GM23338 (cell line): Measurements from ENCODE around the gene MUC21. TPM values are rescaled to one million over a fixed set of nuclear protein-coding genes. Genes with fewer than 3 reads are reported as not detected.
A peak's percentile ranks its signal among the peaks of the same experiment; 100 is the strongest.

Experiments
- ATAC-seq: fragments of 200-7000 bp; cut with Tn5 transposase; 3 replicates; pipeline ENCODE4 v1.9.1; 2020
- DNase-seq: peaks from one replicate; pipeline ENCODE4 v3.0.0-alpha.2; 2015; ENCODE audit warnings: low spot score
- H2AFZ ChIP-seq: fragments of 200-600 bp; sonication (generic); 2 replicates; pipeline ENCODE4 v1.8.0; 2016; ENCODE audit warnings: antibody characterized with exemption, mild to moderate bottlenecking, moderate library complexity
- H3F3A ChIP-seq: fragments of 200-600 bp; sonication (generic); replicated peaks from 2 replicates; pipeline ENCODE4 v1.8.0; 2017; ENCODE audit warnings: antibody characterized with exemption, mixed run types, low read depth
- H3K27ac ChIP-seq: fragments of 200-600 bp; sonication (generic); 2 replicates; pipeline ENCODE4 v1.6.1; 2016; ENCODE audit warnings: low read depth
- H3K27me3 ChIP-seq: fragments of 200-600 bp; sonication (generic); 2 replicates; pipeline ENCODE4 v1.8.0; 2016; ENCODE audit warnings: mild to moderate bottlenecking, mixed run types, moderate library complexity; ENCODE audit not compliant: insufficient read depth
- H3K36me3 ChIP-seq: fragments of 200-600 bp; sonication (generic); 2 replicates; pipeline ENCODE4 v1.8.0; 2016; ENCODE audit warnings: mild to moderate bottlenecking; ENCODE audit not compliant: insufficient read depth
- H3K4me1 ChIP-seq: fragments of 200-600 bp; sonication (generic); 2 replicates; pipeline ENCODE4 v1.8.0; 2016; ENCODE audit warnings: mild to moderate bottlenecking, moderate library complexity; ENCODE audit not compliant: insufficient read depth
- H3K4me2 ChIP-seq: fragments of 200-600 bp; sonication (generic); 2 replicates; pipeline ENCODE4 v1.7.1; 2017; ENCODE audit warnings: mixed run types
- H3K4me3 ChIP-seq: fragments of 200-600 bp; sonication (generic); 2 replicates; pipeline ENCODE4 v1.6.1; 2016; ENCODE audit warnings: mixed run types
- H3K79me2 ChIP-seq: fragments of 200-600 bp; sonication (generic); replicated peaks from 2 replicates; pipeline ENCODE4 v1.8.0; 2017; ENCODE audit warnings: mild to moderate bottlenecking; ENCODE audit not compliant: insufficient read depth
- H3K9me2 ChIP-seq: fragments of 200-600 bp; sonication (generic); 2 replicates; pipeline ENCODE4 v1.8.0; 2017; ENCODE audit not compliant: insufficient read depth
- H4K20me1 ChIP-seq: fragments of 200-600 bp; sonication (generic); replicated peaks from 2 replicates; pipeline ENCODE4 v1.8.0; 2017; ENCODE audit warnings: mild to moderate bottlenecking; ENCODE audit not compliant: insufficient read depth
- H3K27ac Mint-ChIP-seq: 2 replicates; pipeline ENCODE4 v1.8.0; 2020; ENCODE audit warnings: inconsistent platforms, mild to moderate bottlenecking, moderate library complexity, mixed read lengths
- H3K27me3 Mint-ChIP-seq: 3 replicates; pipeline ENCODE4 v1.8.0; 2022; ENCODE audit warnings: low read depth, mild to moderate bottlenecking, moderate library complexity, mixed read lengths, inconsistent platforms; ENCODE audit not compliant: insufficient read depth, poor library complexity
- H3K36me3 Mint-ChIP-seq: 3 replicates; pipeline ENCODE4 v1.8.0; 2021; ENCODE audit warnings: low read depth, mild to moderate bottlenecking, inconsistent platforms, moderate library complexity, mixed read lengths
- H3K4me1 Mint-ChIP-seq: 3 replicates; pipeline ENCODE4 v1.8.0; 2020; ENCODE audit warnings: mild to moderate bottlenecking, inconsistent platforms, mixed read lengths
- H3K4me3 Mint-ChIP-seq: 3 replicates; pipeline ENCODE4 v1.8.0; 2021; ENCODE audit warnings: moderate library complexity, mild to moderate bottlenecking, inconsistent platforms, mixed read lengths
- H3K9me3 Mint-ChIP-seq: 3 replicates; pipeline ENCODE4 v1.8.0; 2020; ENCODE audit warnings: moderate library complexity, mild to moderate bottlenecking, inconsistent platforms, mixed read lengths
- CREB1 ChIP-seq: fragments of 250-450 bp; sonication (Bioruptor Pico); IDR thresholded peaks from 2 replicates; pipeline ENCODE4 v1.5.0; 2020; ENCODE audit warnings: low read depth, mild to moderate bottlenecking, moderate library complexity
- EZH2 ChIP-seq: fragments of 200-600 bp; sonication (generic); IDR thresholded peaks from one replicate; pipeline ENCODE4 v1.8.0; 2017; ENCODE audit warnings: antibody characterized with exemption, mild to moderate bottlenecking, low read depth; ENCODE audit not compliant: unreplicated experiment
- EZH2phosphoT487 ChIP-seq: fragments of 200-600 bp; sonication (generic); IDR thresholded peaks from one replicate; pipeline ENCODE4 v1.8.1; 2018; ENCODE audit warnings: antibody characterized with exemption; ENCODE audit not compliant: unreplicated experiment
- JUNB ChIP-seq: IDR thresholded peaks from one replicate; pipeline ENCODE4 v1.6.1; 2016; ENCODE audit warnings: antibody characterized with exemption; ENCODE audit not compliant: unreplicated experiment
- NANOG ChIP-seq: IDR thresholded peaks from 2 replicates; pipeline ENCODE4 v1.6.1; 2016; ENCODE audit warnings: antibody characterized with exemption, borderline replicate concordance
- POLR2AphosphoS5 ChIP-seq: IDR thresholded peaks from 2 replicates; pipeline ENCODE4 v1.6.1; 2016; ENCODE audit warnings: antibody characterized with exemption, low read depth
- STAT1 ChIP-seq: IDR thresholded peaks from one replicate; pipeline ENCODE4 v1.6.1; 2016; ENCODE audit warnings: antibody characterized with exemption; ENCODE audit not compliant: unreplicated experiment
- ZNF114 ChIP-seq: fragments of 250-450 bp; sonication (Bioruptor Pico); IDR thresholded peaks from 2 replicates; pipeline ENCODE4 v1.5.0; 2020; ENCODE audit warnings: mild to moderate bottlenecking, moderate library complexity
- ZNF331 ChIP-seq: fragments of 250-450 bp; sonication (Bioruptor Pico); IDR thresholded peaks from 2 replicates; pipeline ENCODE4 v1.5.0; 2020; ENCODE audit warnings: low read depth, mild to moderate bottlenecking, moderate library complexity
- polyA plus RNA-seq: library from polyadenylated mRNA; unstranded; fragments of >200 nt; fragmentation: Nextera tagmentation; extraction: Ambion mirVana; gene quantifications from 2 replicates; pipeline ENCODE4 v1.2.1, GENCODE V29; 2016
- total RNA-seq: library from RNA; depleted of rRNA; stranded (reverse); fragments of >200 nt; shearing (Covaris generic); gene quantifications from 2 replicates; pipeline ENCODE4 v1.2.3, GENCODE V29; 2014
- TF ChIP-seq, protein P1 (sequence below): fragments of 250-450 bp; sonication (Bioruptor Pico); IDR thresholded peaks from 2 replicates; pipeline ENCODE4 v1.5.0; 2020; ENCODE audit warnings: mild to moderate bottlenecking, moderate library complexity
- TF ChIP-seq, protein P2 (sequence below): IDR thresholded peaks from one replicate; pipeline ENCODE4 v1.6.1; 2018; ENCODE audit warnings: antibody characterized with exemption; ENCODE audit not compliant: unreplicated experiment
- TF ChIP-seq, protein P3 (sequence below), 2 experiments: fragments of 200-600 bp in 1 of 2; sonication (generic) in 1 of 2; conservative IDR thresholded peaks; 2 replicates each; pipeline versions ENCODE4 v1.5.1 to v1.6.1; 2016 to 2017; ENCODE audit warnings: antibody characterized with exemption in 2 of 2, low read depth in 2 of 2, mild to moderate bottlenecking in 2 of 2, moderate library complexity in 1 of 2
- TF ChIP-seq, protein P4 (sequence below): IDR thresholded peaks from 2 replicates; pipeline ENCODE4 v1.6.1; 2016; ENCODE audit warnings: antibody characterized with exemption

The MUC21 gene
- total and polyA plus RNA-seq, 2 experiments from 2014 or later, result not detected

DNA sequence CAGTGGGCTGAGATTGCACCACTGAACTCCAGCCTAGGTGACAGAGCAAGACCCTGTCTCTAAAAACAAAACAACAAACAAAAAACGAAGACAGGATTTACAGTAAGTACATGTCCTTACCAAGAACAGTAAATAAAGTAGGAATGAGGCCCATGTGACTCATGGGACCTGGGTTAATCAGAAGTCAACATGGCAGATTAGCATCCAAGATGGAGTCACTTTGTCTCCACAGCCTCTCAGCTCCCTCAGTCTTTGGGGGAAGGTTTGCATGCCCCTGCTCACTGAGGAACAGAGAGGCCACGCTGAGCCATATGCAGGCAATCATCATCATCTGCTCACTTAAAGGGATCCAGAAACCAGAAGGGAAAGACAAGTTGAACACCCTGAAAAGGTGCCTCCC, 19.0 kb downstream of the MUC21 start:
- no peak for TF ChIP-seq ZNF114 (CRISPR knock-in tag)
- TF ChIP-seq NANOG, result no peak
- TF ChIP-seq, protein P1, sequence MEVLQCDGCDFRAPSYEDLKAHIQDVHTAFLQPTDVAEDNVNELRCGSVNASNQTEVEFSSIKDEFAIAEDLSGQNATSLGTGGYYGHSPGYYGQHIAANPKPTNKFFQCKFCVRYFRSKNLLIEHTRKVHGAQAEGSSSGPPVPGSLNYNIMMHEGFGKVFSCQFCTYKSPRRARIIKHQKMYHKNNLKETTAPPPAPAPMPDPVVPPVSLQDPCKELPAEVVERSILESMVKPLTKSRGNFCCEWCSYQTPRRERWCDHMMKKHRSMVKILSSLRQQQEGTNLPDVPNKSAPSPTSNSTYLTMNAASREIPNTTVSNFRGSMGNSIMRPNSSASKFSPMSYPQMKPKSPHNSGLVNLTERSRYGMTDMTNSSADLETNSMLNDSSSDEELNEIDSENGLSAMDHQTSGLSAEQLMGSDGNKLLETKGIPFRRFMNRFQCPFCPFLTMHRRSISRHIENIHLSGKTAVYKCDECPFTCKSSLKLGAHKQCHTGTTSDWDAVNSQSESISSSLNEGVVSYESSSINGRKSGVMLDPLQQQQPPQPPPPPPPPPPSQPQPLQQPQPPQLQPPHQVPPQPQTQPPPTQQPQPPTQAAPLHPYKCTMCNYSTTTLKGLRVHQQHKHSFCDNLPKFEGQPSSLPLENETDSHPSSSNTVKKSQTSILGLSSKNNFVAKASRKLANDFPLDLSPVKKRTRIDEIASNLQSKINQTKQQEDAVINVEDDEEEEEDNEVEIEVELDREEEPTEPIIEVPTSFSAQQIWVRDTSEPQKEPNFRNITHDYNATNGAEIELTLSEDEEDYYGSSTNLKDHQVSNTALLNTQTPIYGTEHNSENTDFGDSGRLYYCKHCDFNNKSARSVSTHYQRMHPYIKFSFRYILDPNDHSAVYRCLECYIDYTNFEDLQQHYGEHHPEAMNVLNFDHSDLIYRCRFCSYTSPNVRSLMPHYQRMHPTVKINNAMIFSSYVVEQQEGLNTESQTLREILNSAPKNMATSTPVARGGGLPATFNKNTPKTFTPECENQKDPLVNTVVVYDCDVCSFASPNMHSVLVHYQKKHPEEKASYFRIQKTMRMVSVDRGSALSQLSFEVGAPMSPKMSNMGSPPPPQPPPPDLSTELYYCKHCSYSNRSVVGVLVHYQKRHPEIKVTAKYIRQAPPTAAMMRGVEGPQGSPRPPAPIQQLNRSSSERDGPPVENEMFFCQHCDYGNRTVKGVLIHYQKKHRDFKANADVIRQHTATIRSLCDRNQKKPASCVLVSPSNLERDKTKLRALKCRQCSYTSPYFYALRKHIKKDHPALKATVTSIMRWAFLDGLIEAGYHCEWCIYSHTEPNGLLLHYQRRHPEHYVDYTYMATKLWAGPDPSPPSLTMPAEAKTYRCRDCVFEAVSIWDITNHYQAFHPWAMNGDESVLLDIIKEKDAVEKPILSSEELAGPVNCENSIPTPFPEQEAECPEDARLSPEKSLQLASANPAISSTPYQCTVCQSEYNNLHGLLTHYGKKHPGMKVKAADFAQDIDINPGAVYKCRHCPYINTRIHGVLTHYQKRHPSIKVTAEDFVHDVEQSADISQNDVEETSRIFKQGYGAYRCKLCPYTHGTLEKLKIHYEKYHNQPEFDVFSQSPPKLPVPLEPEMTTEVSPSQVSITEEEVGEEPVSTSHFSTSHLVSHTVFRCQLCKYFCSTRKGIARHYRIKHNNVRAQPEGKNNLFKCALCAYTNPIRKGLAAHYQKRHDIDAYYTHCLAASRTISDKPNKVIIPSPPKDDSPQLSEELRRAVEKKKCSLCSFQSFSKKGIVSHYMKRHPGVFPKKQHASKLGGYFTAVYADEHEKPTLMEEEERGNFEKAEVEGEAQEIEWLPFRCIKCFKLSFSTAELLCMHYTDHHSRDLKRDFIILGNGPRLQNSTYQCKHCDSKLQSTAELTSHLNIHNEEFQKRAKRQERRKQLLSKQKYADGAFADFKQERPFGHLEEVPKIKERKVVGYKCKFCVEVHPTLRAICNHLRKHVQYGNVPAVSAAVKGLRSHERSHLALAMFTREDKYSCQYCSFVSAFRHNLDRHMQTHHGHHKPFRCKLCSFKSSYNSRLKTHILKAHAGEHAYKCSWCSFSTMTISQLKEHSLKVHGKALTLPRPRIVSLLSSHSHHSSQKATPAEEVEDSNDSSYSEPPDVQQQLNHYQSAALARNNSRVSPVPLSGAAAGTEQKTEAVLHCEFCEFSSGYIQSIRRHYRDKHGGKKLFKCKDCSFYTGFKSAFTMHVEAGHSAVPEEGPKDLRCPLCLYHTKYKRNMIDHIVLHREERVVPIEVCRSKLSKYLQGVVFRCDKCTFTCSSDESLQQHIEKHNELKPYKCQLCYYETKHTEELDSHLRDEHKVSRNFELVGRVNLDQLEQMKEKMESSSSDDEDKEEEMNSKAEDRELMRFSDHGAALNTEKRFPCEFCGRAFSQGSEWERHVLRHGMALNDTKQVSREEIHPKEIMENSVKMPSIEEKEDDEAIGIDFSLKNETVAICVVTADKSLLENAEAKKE, result no peak
- no peak for TF ChIP-seq CREB1 (CRISPR knock-in tag)
- TF ChIP-seq, protein P2, sequence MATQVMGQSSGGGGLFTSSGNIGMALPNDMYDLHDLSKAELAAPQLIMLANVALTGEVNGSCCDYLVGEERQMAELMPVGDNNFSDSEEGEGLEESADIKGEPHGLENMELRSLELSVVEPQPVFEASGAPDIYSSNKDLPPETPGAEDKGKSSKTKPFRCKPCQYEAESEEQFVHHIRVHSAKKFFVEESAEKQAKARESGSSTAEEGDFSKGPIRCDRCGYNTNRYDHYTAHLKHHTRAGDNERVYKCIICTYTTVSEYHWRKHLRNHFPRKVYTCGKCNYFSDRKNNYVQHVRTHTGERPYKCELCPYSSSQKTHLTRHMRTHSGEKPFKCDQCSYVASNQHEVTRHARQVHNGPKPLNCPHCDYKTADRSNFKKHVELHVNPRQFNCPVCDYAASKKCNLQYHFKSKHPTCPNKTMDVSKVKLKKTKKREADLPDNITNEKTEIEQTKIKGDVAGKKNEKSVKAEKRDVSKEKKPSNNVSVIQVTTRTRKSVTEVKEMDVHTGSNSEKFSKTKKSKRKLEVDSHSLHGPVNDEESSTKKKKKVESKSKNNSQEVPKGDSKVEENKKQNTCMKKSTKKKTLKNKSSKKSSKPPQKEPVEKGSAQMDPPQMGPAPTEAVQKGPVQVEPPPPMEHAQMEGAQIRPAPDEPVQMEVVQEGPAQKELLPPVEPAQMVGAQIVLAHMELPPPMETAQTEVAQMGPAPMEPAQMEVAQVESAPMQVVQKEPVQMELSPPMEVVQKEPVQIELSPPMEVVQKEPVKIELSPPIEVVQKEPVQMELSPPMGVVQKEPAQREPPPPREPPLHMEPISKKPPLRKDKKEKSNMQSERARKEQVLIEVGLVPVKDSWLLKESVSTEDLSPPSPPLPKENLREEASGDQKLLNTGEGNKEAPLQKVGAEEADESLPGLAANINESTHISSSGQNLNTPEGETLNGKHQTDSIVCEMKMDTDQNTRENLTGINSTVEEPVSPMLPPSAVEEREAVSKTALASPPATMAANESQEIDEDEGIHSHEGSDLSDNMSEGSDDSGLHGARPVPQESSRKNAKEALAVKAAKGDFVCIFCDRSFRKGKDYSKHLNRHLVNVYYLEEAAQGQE, result no peak
- TF ChIP-seq STAT1, result no peak
- no peak for TF ChIP-seq EZH2phosphoT487
- TF ChIP-seq JUNB, result no peak
- TF ChIP-seq POLR2AphosphoS5, result no peak
- no peak for TF ChIP-seq EZH2
- TF ChIP-seq ZNF331 (CRISPR knock-in tag), result no peak
- TF ChIP-seq, protein P3, sequence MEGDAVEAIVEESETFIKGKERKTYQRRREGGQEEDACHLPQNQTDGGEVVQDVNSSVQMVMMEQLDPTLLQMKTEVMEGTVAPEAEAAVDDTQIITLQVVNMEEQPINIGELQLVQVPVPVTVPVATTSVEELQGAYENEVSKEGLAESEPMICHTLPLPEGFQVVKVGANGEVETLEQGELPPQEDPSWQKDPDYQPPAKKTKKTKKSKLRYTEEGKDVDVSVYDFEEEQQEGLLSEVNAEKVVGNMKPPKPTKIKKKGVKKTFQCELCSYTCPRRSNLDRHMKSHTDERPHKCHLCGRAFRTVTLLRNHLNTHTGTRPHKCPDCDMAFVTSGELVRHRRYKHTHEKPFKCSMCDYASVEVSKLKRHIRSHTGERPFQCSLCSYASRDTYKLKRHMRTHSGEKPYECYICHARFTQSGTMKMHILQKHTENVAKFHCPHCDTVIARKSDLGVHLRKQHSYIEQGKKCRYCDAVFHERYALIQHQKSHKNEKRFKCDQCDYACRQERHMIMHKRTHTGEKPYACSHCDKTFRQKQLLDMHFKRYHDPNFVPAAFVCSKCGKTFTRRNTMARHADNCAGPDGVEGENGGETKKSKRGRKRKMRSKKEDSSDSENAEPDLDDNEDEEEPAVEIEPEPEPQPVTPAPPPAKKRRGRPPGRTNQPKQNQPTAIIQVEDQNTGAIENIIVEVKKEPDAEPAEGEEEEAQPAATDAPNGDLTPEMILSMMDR (conservative IDR thresholded peaks at IDR 0.05; ENCODE audit: low read depth in 2 of 2), result no peak
- TF ChIP-seq, protein P4, sequence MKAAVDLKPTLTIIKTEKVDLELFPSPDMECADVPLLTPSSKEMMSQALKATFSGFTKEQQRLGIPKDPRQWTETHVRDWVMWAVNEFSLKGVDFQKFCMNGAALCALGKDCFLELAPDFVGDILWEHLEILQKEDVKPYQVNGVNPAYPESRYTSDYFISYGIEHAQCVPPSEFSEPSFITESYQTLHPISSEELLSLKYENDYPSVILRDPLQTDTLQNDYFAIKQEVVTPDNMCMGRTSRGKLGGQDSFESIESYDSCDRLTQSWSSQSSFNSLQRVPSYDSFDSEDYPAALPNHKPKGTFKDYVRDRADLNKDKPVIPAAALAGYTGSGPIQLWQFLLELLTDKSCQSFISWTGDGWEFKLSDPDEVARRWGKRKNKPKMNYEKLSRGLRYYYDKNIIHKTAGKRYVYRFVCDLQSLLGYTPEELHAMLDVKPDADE, result no peak
- no peak for ATAC-seq
- Histone ChIP-seq H3K27me3 (no peaks in the 10 kb centered on the region), H4K20me1 (no peaks in the 10 kb centered on the region), H3K4me3 (no peak overlapping the region), H3K79me2 (no peaks in the 10 kb centered on the region), H3K36me3 (no peaks in the 10 kb centered on the region), H3K4me1 (no peaks in the 10 kb centered on the region), H3F3A (no peaks in the 10 kb centered on the region), H3K4me2 (no peak overlapping the region), H3K9me2 (peaks cover 3% of the 10 kb centered on the region), H3K27ac (no peak overlapping the region), H2AFZ (peak overlapping the region; percentile 52; the same call in 1 of the 2 replicates)
- H3K27ac Mint-ChIP-seq, result no peak overlapping the region
- no peak for DNase-seq
- H3K4me3 Mint-ChIP-seq, result no peak overlapping the region
- H3K9me3 Mint-ChIP-seq, result no peaks in the 10 kb centered on the region
- H3K27me3 Mint-ChIP-seq, result peaks cover 4% of the 10 kb centered on the region
- H3K36me3 Mint-ChIP-seq, result 0 out of 3 replicates have a peak, but pooled peaks cover 3% of the 10 kb centered on the region
- no peaks in the 10 kb centered on the region; the same call in 2 of the 3 replicates for H3K4me1 Mint-ChIP-seq
